OCI-LY3 (cell line): ENCODE data around the gene HHATL.

Experiments
- H2AFZ ChIP-seq: fragments of 200-600, 300-600 bp; shearing (Covaris generic); 2 replicates; pipeline ENCODE4 v1.6.0; 2014; ENCODE audit warnings: antibody characterized with exemption, low read depth, low read length
- H3K27ac ChIP-seq: fragments of 200-600, 300-600 bp; sonication (generic); 2 replicates; pipeline ENCODE4 v1.5.1; 2014; ENCODE audit warnings: mild to moderate bottlenecking, low read length, moderate library complexity, mixed read lengths
- H3K27me3 ChIP-seq: fragments of 200-600, 300-600 bp; sonication (generic); 2 replicates; pipeline ENCODE4 v1.6.1; 2014; ENCODE audit warnings: low read depth, low read length, mixed read lengths
- H3K36me3 ChIP-seq: fragments of 200-600, 300-600 bp; sonication (generic); replicated peaks from 2 replicates; pipeline ENCODE3; 2014; ENCODE audit warnings: low read depth, low read length, mixed read lengths
- H3K4me1 ChIP-seq: fragments of 300-600, 200-600 bp; sonication (generic); 2 replicates; pipeline ENCODE4 v1.6.1; 2014; ENCODE audit warnings: low read length, mixed read lengths
- H3K4me2 ChIP-seq: fragments of 200-600, 300-600 bp; sonication (generic); 2 replicates; pipeline ENCODE4 v1.6.1; 2014; ENCODE audit warnings: low read length, mixed read lengths
- H3K4me3 ChIP-seq: fragments of 300-600, 200-600 bp; sonication (generic); 2 replicates; pipeline ENCODE4 v1.5.1; 2014; ENCODE audit warnings: antibody characterized with exemption, mild to moderate bottlenecking, low read length, moderate library complexity
- H3K79me2 ChIP-seq: fragments of 300-600, 200-600 bp; shearing (Covaris generic); 2 replicates; pipeline ENCODE4 v1.6.1; 2014; ENCODE audit warnings: mild to moderate bottlenecking, low read length, mixed read lengths
- H3K9ac ChIP-seq: fragments of 300-600, 200-600 bp; shearing (Covaris generic); 2 replicates; pipeline ENCODE4 v1.6.0; 2014; ENCODE audit warnings: mild to moderate bottlenecking, low read length, moderate library complexity
- H3K9me3 ChIP-seq: fragments of 200-600, 300-600 bp; shearing (Covaris generic); 2 replicates; pipeline ENCODE4 v1.6.1; 2014; ENCODE audit warnings: low read length, mixed read lengths; ENCODE audit not compliant: insufficient read depth
- H4K20me1 ChIP-seq: fragments of 200-600, 300-600 bp; sonication (generic); 2 replicates; pipeline ENCODE4 v1.6.1; 2016; ENCODE audit warnings: low read length, mixed read lengths; ENCODE audit not compliant: insufficient read depth
- EZH2phosphoT487 ChIP-seq: fragments of 200-600 bp; shearing (Covaris generic); IDR thresholded peaks from 2 replicates; pipeline ENCODE4 v1.6.1; 2018; ENCODE audit warnings: antibody characterized with exemption, mixed run types, low read depth
- TF ChIP-seq, protein P1 (sequence below): fragments of 200-600, 300-600 bp; sonication (generic); IDR thresholded peaks from 2 replicates; pipeline ENCODE4 v1.5.1; 2014; ENCODE audit warnings: antibody characterized with exemption, low read length, low read depth

Gene HHATL

GRCh38 chr3:42707620-42708355, 5.2 kb upstream of the HHATL start:
- Histone ChIP-seq H3K9ac (no peak overlapping the region), H3K4me1 (no peaks in the 10 kb centered on the region), H3K4me2 (no peak overlapping the region), H3K36me3 (no peaks in the 10 kb centered on the region), H3K9me3 (no peaks in the 10 kb centered on the region), H3K27me3 (peaks cover 28% of the 10 kb centered on the region; the same call in 1 of the 2 replicates), H2AFZ (no peak overlapping the region), H4K20me1 (0 out of 2 replicates have a peak, but pooled peaks cover 4% of the 10 kb centered on the region), H3K79me2 (no peaks in the 10 kb centered on the region), H3K4me3 (no peak overlapping the region), H3K27ac (no peak overlapping the region)
- no peak for TF ChIP-seq EZH2phosphoT487
- TF ChIP-seq, protein P1, sequence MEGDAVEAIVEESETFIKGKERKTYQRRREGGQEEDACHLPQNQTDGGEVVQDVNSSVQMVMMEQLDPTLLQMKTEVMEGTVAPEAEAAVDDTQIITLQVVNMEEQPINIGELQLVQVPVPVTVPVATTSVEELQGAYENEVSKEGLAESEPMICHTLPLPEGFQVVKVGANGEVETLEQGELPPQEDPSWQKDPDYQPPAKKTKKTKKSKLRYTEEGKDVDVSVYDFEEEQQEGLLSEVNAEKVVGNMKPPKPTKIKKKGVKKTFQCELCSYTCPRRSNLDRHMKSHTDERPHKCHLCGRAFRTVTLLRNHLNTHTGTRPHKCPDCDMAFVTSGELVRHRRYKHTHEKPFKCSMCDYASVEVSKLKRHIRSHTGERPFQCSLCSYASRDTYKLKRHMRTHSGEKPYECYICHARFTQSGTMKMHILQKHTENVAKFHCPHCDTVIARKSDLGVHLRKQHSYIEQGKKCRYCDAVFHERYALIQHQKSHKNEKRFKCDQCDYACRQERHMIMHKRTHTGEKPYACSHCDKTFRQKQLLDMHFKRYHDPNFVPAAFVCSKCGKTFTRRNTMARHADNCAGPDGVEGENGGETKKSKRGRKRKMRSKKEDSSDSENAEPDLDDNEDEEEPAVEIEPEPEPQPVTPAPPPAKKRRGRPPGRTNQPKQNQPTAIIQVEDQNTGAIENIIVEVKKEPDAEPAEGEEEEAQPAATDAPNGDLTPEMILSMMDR: no peak

- Histone ChIP-seq H3K9me3 (no peaks in the 10 kb centered on the region), H3K4me2 (no peak overlapping the region), H3K4me1 (no peaks in the 10 kb centered on the region), H2AFZ (no peak overlapping the region), H3K27ac (no peak overlapping the region), H3K9ac (no peak overlapping the region), H3K79me2 (no peaks in the 10 kb centered on the region), H3K27me3 (peaks cover 28% of the 10 kb centered on the region; the same call in 1 of the 2 replicates), H4K20me1 (0 out of 2 replicates have a peak, but pooled peaks cover 4% of the 10 kb centered on the region), H3K36me3 (no peaks in the 10 kb centered on the region), H3K4me3 (no peak overlapping the region)
- no peak for TF ChIP-seq EZH2phosphoT487
- TF ChIP-seq, protein P1: no peak
Measured at GRCh38 chr3:42706721-42707619, 4.4 kb upstream of the HHATL start.

DNA sequence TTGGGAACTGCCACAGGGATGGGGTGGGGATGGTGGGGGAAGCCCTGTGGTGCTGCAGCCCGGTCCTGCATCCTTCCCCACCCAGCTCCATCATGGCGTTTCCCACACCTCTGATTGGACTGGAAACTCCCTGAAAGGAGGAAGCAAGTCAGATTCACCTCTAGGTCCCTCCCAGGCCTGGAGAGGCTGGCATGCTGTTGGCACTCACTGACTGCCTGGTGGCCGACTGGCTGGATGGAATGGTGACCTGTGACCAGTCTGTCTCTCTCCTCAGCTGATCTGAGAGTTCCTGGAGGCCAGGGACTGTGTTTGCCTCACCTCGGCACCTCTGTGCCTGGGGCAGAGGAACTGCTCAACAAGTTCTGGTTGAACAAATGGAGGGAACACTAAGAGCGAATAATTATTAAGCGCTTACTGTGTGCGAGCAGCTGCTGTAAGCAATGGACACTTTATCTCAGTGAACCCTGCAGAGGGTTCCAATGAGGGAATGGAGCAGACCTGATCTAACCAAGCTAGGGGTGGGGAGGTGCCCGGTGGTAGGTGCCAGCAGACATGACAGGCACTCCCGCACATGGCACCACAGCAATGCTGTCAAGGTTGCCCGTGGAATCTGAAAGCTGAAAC, 3.5 kb upstream of the HHATL start:
- no peaks in the 10 kb centered on the region for H3K4me1 ChIP-seq
- peaks cover 28% of the 10 kb centered on the region; the same call in 1 of the 2 replicates for H3K27me3 ChIP-seq
- H3K9me3 ChIP-seq: no peaks in the 10 kb centered on the region
- H3K4me3 ChIP-seq: no peak overlapping the region
- no peaks in the 10 kb centered on the region for H3K79me2 ChIP-seq
- no peak overlapping the region for H3K9ac ChIP-seq
- TF ChIP-seq, protein P1: no peak
- TF ChIP-seq EZH2phosphoT487: no peak
- H3K27ac ChIP-seq: no peak overlapping the region
- no peak overlapping the region for H2AFZ ChIP-seq
- H4K20me1 ChIP-seq: 0 out of 2 replicates have a peak, but pooled peaks cover 9% of the 10 kb centered on the region
- no peak overlapping the region for H3K4me2 ChIP-seq
- no peaks in the 10 kb centered on the region for H3K36me3 ChIP-seq
